Natural killer cell (primary cell): ENCODE results near the gene PYCR2. TPM values are rescaled to one million over a fixed set of nuclear protein-coding genes. Genes with fewer than 3 reads are reported as not detected.
"Not testable (repeated sequence)": the region's sequence is repeated elsewhere in the genome, so short reads cannot be mapped to it uniquely, and the experiment has no call there.

Experiments
- ATAC-seq, 3 donors: fragments of 150-1000 bp in 2 of 3; fragments of 200-7000 bp in 1 of 3; cut with Tn5 transposase; 1 replicate in 1 of 3; 2 replicates in 2 of 3; pipeline ENCODE4 v1.10.0; 2021; ENCODE audit warnings: mild to moderate bottlenecking in 2 of 3, moderate library complexity in 2 of 3
- DNase-seq, 2 donors: peaks; one replicate each; pipeline versions ENCODE4 v3.0.0 to v3.0.0-alpha.2; 2013 to 2021; ENCODE audit warnings: mixed read lengths in 1 of 2
- H3K27ac ChIP-seq: one replicate; pipeline ENCODE4 v1.5.1; 2013; ENCODE audit warnings: mild to moderate bottlenecking, low read length
- H3K27me3 ChIP-seq: one replicate; pipeline ENCODE4 v1.6.1; 2013; ENCODE audit warnings: low read length; ENCODE audit not compliant: control insufficient read depth, insufficient read depth
- H3K36me3 ChIP-seq: one replicate; pipeline ENCODE4 v1.6.1; 2013; ENCODE audit warnings: low read length; ENCODE audit not compliant: control insufficient read depth, insufficient read depth
- H3K4me1 ChIP-seq: one replicate; pipeline ENCODE4 v1.6.1; 2013; ENCODE audit warnings: low read length; ENCODE audit not compliant: control insufficient read depth, insufficient read depth
- H3K4me3 ChIP-seq: one replicate; pipeline ENCODE4 v1.5.1; 2013; ENCODE audit warnings: low read length
- H3K9me3 ChIP-seq: one replicate; pipeline ENCODE4 v1.6.1; 2013; ENCODE audit warnings: low read length; ENCODE audit not compliant: control insufficient read depth, insufficient read depth
- H3K27ac Mint-ChIP-seq, 2 donors: one replicate each; pipeline ENCODE4 v1.8.0; 2022; ENCODE audit warnings: mild to moderate bottlenecking in 2 of 2, mixed read lengths in 2 of 2, moderate library complexity in 1 of 2
- H3K27me3 Mint-ChIP-seq, 2 donors: one replicate each; pipeline ENCODE4 v1.8.0; 2022; ENCODE audit warnings: low read depth in 2 of 2, mixed read lengths in 2 of 2
- H3K36me3 Mint-ChIP-seq: one replicate; pipeline ENCODE4 v1.8.0; 2022; ENCODE audit warnings: mixed read lengths
- H3K4me1 Mint-ChIP-seq, 2 donors: one replicate each; pipeline ENCODE4 v1.8.0; 2022; ENCODE audit warnings: mixed read lengths in 2 of 2
- H3K4me3 Mint-ChIP-seq: one replicate; pipeline ENCODE4 v1.8.0; 2022; ENCODE audit warnings: mild to moderate bottlenecking, moderate library complexity, mixed read lengths
- H3K9me3 Mint-ChIP-seq, 2 donors: one replicate each; pipeline ENCODE4 v1.8.0; 2022; ENCODE audit warnings: mixed read lengths in 2 of 2
- WGBS: methylation state at CpG from one replicate; pipeline ENCODE4 v1.1.7; 2013; ENCODE audit warnings: missing lambda C conversion rate; ENCODE audit not compliant: insufficient coverage; 5-methylcytosine and 5-hydroxymethylcytosine counted together
- intact Hi-C: fragments of 100-400 bp; cut with micrococcal nuclease; formaldehyde crosslinking; loops from one replicate; pipeline ENCODE4 v1.14.2; 2022
- total RNA-seq, 4 donors: library from RNA; stranded (reverse); fragments of 120-200 nt in 1 of 4; gene quantifications; one replicate each; pipeline versions ENCODE4 v1.2.3 to v1.2.4, GENCODE V29; 2013 to 2022
- TF ChIP-seq, protein P1 (sequence below): fragments of 200-600 bp; IDR thresholded peaks from one replicate; pipeline ENCODE4 v1.8.0; 2022; ENCODE audit warnings: antibody characterized with exemption

Gene PYCR2
- total RNA-seq = 10 to 100 TPM; 57.7 to 74.5 (median 62.6) TPM
- 90.3 TPM for total RNA-seq (2013)

DNA sequence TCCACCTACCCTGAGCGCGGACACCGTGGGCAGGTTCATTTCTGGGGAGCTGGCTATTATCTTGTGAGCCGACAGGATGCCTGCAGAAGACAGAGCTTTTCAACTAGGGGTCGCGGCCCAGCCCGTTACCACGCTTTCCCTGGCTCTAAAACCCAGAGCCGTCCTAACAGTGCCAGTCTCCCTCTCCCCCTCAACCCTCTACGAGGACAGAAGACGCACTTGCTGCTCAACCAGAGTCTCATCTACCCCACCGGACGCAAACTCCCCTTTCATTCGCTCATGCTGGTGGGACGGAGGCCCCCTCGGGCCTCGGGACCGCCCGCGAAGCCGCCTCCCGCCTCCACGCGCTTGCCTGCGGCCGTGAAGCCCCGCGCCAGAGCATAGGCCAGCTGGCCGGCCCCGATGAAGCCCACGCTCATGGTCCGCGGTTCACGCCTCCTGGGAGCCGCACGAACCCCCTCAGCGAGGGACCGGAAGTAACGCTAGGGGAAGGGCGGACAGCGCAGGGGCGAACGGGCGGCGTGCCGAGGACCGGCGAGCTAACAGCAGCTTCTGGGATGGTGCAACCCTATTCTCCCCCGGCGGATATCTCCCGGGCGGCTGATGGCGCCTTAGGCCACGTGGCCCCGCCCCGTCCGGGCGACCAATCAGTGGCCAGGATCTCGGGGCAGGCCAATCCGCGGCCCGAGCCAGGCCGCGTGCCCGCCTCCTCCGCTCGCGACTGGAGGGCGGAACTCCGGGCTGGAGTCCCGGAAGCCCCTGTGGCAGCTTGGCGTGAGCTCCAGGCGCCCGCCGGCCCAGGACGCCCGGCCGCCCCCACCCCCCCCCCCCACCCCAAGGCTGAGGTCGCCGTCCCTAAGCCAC is at the start of gene PYCR2:
Gene PYCR2 (minus strand): TSS at position 559 of the 864 bp plus-strand sequence. CDS start 140 bp downstream, at position 419.
- intact Hi-C loops = loop anchor here (1.0 to 5.0 kb wide), 2 partner anchors 75 to 147 kb away; partner anchors contain the start of genes SDE2 and SRP9
- Histone ChIP-seq H3K36me3 (peaks cover 30% of the 10 kb centered on the region), H3K4me3 (peak within 1 kb of the TSS; percentile 89), H3K4me1 (peaks cover 32% of the 10 kb centered on the region), H3K9me3 (no peaks in the 10 kb centered on the region), H3K27ac (peak within 1 kb of the TSS; percentile 90), H3K27me3 (no peaks in the 10 kb centered on the region)
- Mint-ChIP-seq H3K4me3 (peak within 1 kb of the TSS; percentile 89), H3K27me3 (no peaks in the 10 kb centered on the region), H3K4me1 (peaks cover 19 to 37% of the 10 kb centered on the region in 2 donors), H3K9me3 (no peaks in the 10 kb centered on the region), H3K27ac (peak within 1 kb of the TSS; percentile 87 to 97), H3K36me3 (no peaks in the 10 kb centered on the region)
- ATAC-seq (peak; percentile 96 to 99 (median 97)), DNase-seq (peak; percentile 98)
- WGBS = under 1% methylated on average over 70 of the region's 80 CpGs
- TF ChIP-seq, protein P1, sequence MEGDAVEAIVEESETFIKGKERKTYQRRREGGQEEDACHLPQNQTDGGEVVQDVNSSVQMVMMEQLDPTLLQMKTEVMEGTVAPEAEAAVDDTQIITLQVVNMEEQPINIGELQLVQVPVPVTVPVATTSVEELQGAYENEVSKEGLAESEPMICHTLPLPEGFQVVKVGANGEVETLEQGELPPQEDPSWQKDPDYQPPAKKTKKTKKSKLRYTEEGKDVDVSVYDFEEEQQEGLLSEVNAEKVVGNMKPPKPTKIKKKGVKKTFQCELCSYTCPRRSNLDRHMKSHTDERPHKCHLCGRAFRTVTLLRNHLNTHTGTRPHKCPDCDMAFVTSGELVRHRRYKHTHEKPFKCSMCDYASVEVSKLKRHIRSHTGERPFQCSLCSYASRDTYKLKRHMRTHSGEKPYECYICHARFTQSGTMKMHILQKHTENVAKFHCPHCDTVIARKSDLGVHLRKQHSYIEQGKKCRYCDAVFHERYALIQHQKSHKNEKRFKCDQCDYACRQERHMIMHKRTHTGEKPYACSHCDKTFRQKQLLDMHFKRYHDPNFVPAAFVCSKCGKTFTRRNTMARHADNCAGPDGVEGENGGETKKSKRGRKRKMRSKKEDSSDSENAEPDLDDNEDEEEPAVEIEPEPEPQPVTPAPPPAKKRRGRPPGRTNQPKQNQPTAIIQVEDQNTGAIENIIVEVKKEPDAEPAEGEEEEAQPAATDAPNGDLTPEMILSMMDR = no peak

GRCh38 chr1:225973158-225973557 is 49.1 kb upstream of the PYCR2 start:
- Mint-ChIP-seq H3K36me3 (no peaks in the 10 kb centered on the region), H3K9me3 (no peaks in the 10 kb centered on the region), H3K4me3 (no peak overlapping the region), H3K27ac (no peak overlapping the region), H3K4me1 (peaks cover 4 to 11% of the 10 kb centered on the region in 2 donors), H3K27me3 (no peaks in the 10 kb centered on the region)
- intact Hi-C loops = loop anchor here (10.0 kb wide), 2 partner anchors 128 to 418 kb away; no protein-coding TSS in a partner anchor
- Histone ChIP-seq H3K4me1 (peaks cover 12% of the 10 kb centered on the region), H3K27me3 (no peaks in the 10 kb centered on the region), H3K36me3 (peaks cover 2% of the 10 kb centered on the region), H3K4me3 (no peak overlapping the region), H3K27ac (no peak overlapping the region), H3K9me3 (no peaks in the 10 kb centered on the region)
- no peak for DNase-seq
- 95% methylated on average over 5 of the region's 5 CpGs for WGBS
- ATAC-seq = no peak
- TF ChIP-seq, protein P1 = no peak

- no peak overlapping the region for H3K27ac Mint-ChIP-seq
- WGBS = 90% methylated on average over 15 of the region's 15 CpGs
- no peak overlapping the region for H3K4me3 Mint-ChIP-seq
- H3K9me3 ChIP-seq = no peaks in the 10 kb centered on the region
- intact Hi-C loops = loop anchor here (10.0 kb wide), 2 partner anchors 128 to 418 kb away; no protein-coding TSS in a partner anchor
- no peaks in the 10 kb centered on the region for H3K9me3 Mint-ChIP-seq
- no peak overlapping the region for H3K27ac ChIP-seq
- DNase-seq (no peak), ATAC-seq (no peak)
- H3K4me1 ChIP-seq = peaks cover 6% of the 10 kb centered on the region
- peaks cover 0 to 5% of the 10 kb centered on the region in 2 donors for H3K4me1 Mint-ChIP-seq
- H3K36me3 Mint-ChIP-seq = no peaks in the 10 kb centered on the region
- no peak overlapping the region for H3K4me3 ChIP-seq
- peaks cover 2% of the 10 kb centered on the region for H3K36me3 ChIP-seq
- TF ChIP-seq, protein P1 = no peak
- H3K27me3 Mint-ChIP-seq = no peaks in the 10 kb centered on the region
- no peaks in the 10 kb centered on the region for H3K27me3 ChIP-seq
Measured at GRCh38 chr1:225972344-225973152, 48.5 kb upstream of the PYCR2 start.

GRCh38 chr1:225970592-225971157 is 46.6 kb upstream of the PYCR2 start:
- intact Hi-C loops = loop anchor here (10.0 kb wide), 2 partner anchors 126 to 416 kb away; no protein-coding TSS in a partner anchor
- H3K36me3 ChIP-seq, DNase-seq, H3K4me3 Mint-ChIP-seq, H3K27ac Mint-ChIP-seq, ATAC-seq, H3K4me3 ChIP-seq, H3K4me1 Mint-ChIP-seq, H3K27me3 Mint-ChIP-seq, H3K4me1 ChIP-seq, H3K9me3 Mint-ChIP-seq, H3K36me3 Mint-ChIP-seq, H3K27me3 ChIP-seq, H3K9me3 ChIP-seq, H3K27ac ChIP-seq: not testable (repeated sequence)
- 91% methylated on average over 16 of the region's 16 CpGs for WGBS

GRCh38 chr1:225969751-225970150 is 45.7 kb upstream of the PYCR2 start:
- not testable (repeated sequence) for H3K4me3 ChIP-seq, H3K9me3 ChIP-seq, H3K4me1 Mint-ChIP-seq, H3K27ac ChIP-seq, H3K9me3 Mint-ChIP-seq, H3K27ac Mint-ChIP-seq, H3K4me3 Mint-ChIP-seq, H3K4me1 ChIP-seq, ATAC-seq, DNase-seq, H3K27me3 Mint-ChIP-seq, H3K27me3 ChIP-seq, H3K36me3 Mint-ChIP-seq, H3K36me3 ChIP-seq
- intact Hi-C loops = loop anchor here (10.0 kb wide), 2 partner anchors 125 to 415 kb away; no protein-coding TSS in a partner anchor
- WGBS = 97% methylated on average over 28 of the region's 28 CpGs
